HG03521 (cell line): Measurements from ENCODE around the gene SETD9.

Experiments
- ATAC-seq: cut with Tn5 transposase; IDR thresholded peaks from one replicate; pipeline ENCODE4 v1.9.1; 2021; ENCODE audit warnings: mild to moderate bottlenecking, moderate library complexity; ENCODE audit not compliant: unreplicated experiment

SETD9 gene

GRCh38 chr5:56922922-56923321, 13.5 kb downstream of the SETD9 start:
- no peak for ATAC-seq

GRCh38 chr5:56934325-56934724, 24.9 kb downstream of the SETD9 start:
- ATAC-seq: no peak

DNA sequence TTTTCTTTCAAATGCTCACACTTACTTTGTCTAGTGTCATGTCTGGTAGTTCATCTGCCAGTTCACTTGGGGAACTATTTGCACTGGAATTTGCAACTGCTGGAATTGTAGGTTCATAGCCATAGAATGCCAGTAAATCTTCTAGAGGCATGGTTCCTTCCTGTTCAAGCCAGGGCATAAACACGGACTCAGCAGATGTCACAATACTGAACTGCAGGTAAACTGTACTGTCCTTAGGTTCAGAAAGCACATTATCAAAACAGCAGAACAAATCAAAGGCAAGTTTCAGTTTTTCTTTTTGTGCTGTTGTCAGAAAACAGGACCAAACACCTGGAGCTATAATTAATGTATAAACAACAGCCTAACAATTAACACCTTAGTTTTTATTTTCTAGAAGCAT, 29.5 kb downstream of the SETD9 start:
- ATAC-seq: no peak

GRCh38 chr5:56941981-56942380, 32.6 kb downstream of the SETD9 start:
- ATAC-seq: no peak

DNA sequence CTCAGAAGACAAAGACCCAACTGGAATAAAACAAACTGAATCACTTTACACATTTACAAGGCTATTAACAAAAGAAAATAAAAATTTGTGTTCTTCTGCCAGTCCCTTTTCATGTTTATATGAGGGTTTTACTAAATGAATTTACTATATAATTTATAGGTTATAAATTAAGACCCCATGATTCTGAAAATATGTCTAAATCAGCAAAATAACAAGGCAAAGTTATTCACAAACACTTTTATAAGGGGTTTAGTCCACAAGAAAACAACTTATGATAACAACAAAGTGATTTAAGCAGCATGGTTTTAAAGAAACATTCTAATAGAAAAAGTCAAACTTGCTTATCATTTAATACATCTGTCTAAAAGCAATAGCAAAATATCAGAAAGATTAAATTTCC, 37.7 kb downstream of the SETD9 start:
- ATAC-seq: no peak

GRCh38 chr5:56950626-56951125, 41.3 kb downstream of the SETD9 start:
- ATAC-seq: no peak

- peak; percentile 38 for ATAC-seq
Measured at GRCh38 chr5:56951126-56951945, 41.9 kb downstream of the SETD9 start.

DNA sequence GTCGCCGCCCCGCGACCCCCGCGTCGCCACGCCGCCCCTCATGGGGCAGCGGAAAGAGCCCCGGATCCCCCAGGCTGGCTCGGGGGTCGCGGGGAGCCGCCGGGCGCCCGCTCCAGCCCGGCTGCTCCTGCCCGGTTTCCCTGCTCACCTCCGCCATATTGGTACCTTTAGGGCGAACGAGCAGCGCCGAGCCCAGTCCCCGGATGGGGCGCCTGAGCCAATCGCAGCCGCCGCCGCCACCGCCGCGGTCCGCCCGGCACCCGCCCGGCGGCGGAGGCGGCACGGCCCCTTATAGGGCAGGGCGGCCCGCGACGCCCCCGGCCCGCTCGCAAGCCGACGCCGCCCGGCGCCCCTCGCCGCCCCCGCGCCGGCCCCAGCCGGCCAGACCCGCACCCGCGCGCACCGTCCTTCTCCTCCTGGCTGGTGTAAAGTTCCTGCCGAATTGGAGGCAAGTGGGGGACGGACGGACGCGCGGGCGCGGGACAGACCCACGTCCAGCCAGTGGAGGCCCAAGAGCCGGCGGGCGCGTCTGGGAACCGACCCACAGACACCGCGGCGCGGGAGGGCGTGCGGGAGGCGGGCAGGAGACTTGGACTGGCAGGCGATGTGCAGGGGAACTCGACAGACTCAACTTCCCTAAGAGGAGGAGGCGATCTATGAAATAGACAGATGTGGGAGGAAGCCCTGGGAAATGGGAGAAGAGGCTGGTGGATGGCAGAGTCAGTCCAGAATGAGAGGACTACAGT, 42.7 kb downstream of the SETD9 start, which contains the start of gene MIER3:
Gene MIER3 (minus strand): TSS at position 178 of the 746 bp plus-strand sequence. CDS start 21 bp downstream, at position 157.
- ATAC-seq: peak; percentile 91

DNA sequence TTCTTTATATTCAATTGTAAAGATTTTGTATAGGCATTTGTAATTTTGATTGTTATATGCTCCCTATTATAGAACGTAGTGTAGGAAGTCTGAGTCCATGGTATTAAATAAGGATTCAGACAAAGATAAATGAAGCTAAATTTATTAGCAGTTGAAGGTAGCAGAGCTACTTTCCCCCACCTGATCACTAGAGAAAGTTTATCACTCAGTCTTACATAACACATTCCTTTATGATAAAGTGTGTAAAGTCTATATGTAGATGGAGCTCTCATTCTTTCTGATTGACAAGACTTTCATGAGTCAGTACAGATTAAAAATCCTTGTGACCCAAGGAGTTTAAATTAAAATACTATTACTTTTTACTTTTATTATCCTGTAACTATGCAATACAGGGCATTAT, 44.9 kb downstream of the SETD9 start:
- no peak for ATAC-seq

- no peak for ATAC-seq
Measured at GRCh38 chr5:56958595-56958994, 49.2 kb downstream of the SETD9 start.

GRCh38 chr5:56959326-56959725, 49.9 kb downstream of the SETD9 start:
- no peak for ATAC-seq

- ATAC-seq: no peak
Measured at GRCh38 chr5:56961746-56962145, 52.4 kb downstream of the SETD9 start.

GRCh38 chr5:56962286-56962685, 52.9 kb downstream of the SETD9 start:
- ATAC-seq: no peak

GRCh38 chr5:56963246-56963645, 53.9 kb downstream of the SETD9 start:
- ATAC-seq: no peak

- ATAC-seq: no peak
Measured at GRCh38 chr5:56964173-56964572, 54.8 kb downstream of the SETD9 start.
